ENCODE data around the gene KIF5A. TPM values are rescaled to one million over a fixed set of nuclear protein-coding genes. Genes with fewer than 3 reads are reported as not detected.
A peak's percentile ranks its signal among the peaks of the same experiment; 100 is the strongest.
"Not testable (repeated sequence)": the region's sequence is repeated elsewhere in the genome, so short reads cannot be mapped to it uniquely, and the experiment has no call there.

The KIF5A gene
- total RNA-seq, 1 donor from 2014 or later, result 0.82 TPM

DNA sequence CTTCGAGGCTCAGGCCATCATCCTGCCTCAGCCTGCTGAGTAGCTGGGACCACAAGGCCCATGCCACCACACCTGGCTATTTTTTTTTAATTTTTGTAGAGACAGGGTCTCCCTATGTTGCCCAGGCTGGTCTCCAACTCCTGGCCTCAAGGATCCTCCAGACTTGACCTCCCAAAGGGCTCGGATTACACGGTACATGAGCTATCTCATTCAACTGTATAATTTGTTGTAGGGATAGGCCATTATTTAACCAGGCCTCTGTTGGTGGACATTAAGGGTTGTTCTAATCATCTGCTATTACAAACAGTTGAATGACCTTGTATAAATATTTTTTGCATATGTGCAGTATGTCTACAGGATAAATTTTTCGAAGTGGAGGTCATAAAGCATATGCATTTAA lies 9.0 kb downstream of the KIF5A start:
- DNase-seq, result no peak

DNA sequence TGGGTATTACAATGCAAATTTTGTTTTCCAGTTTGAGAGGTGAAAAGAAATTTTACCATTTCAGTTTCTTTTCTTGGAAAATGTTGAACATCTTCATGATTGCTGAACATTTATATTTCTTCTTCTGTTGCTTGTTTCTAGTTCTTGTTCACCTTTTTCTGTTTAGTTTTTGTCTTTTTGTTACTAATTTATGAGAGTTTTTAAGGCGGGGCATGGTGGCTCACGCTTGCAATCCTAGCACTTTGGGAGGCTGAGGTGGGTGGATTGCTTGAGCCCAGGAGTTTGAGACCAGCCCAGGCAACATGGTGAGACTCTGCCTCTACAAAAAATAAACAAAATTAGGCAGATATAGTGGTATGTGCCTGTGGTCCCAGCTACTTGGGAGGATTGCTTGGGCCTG lies 10.7 kb downstream of the KIF5A start:
- no peak for DNase-seq

DNA sequence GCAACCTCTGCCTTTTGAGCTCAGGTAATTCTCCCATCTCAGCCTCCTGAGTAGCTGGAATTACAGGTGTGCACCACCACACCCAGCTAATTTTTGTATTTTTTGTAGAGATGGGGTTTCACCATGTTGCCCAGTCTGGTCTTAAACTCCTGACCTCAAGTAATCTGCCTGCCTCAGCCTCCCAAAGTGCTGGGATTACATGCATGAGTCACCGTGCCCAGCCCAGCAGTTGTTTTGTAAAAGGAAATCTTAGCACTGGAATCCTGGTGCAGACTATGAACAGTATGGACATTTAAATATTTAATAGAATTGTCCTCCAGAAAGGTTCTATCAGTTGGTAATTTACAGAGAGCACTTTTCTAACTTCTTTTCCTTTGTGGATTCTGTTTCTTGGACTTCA lies 11.3 kb downstream of the KIF5A start:
- DNase-seq, result not testable (repeated sequence)

DNA sequence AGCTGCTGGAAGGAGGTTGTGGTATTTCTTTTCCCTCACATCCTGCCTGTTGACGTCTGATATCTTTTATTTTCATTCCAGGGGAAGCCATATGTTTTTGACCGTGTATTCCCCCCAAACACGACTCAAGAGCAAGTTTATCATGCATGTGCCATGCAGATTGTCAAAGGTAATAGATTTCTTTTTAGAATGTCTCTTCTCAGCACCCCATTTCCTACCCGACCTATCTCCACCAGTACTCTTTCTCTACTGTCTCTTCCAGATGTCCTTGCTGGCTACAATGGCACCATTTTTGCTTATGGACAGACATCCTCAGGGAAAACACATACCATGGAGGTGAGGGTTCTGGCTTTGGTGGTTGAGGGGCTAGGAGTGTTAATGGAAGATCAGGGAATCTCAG lies 13.5 kb downstream of the KIF5A start:
- DNase-seq, result no peak

DNA sequence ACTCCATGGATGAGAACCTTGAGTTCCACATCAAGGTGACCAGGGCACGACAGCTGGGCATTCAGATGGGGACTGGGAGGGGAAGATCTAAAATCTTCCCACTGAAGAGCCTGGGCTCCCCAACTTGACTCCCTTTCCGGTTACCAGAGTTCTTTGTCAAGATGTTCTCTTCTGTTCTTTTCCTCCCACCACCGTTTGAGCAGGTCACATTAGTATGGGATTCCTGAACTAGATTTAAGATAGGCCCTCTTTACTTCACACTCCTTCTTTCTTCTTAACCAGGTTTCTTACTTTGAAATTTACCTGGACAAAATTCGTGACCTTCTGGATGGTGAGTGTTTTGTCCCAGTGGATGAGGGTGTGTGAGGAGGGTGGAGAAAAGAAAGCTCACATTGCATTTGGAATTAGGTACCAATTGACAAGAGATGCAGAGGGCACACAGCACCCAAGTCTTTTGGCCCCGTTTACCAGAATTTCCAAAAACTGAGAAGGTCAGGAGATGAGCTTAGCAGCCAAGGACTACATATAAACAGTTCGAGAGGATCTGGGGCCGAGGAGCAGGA lies 14.4 kb downstream of the KIF5A start:
- DNase-seq, result no peak

DNA sequence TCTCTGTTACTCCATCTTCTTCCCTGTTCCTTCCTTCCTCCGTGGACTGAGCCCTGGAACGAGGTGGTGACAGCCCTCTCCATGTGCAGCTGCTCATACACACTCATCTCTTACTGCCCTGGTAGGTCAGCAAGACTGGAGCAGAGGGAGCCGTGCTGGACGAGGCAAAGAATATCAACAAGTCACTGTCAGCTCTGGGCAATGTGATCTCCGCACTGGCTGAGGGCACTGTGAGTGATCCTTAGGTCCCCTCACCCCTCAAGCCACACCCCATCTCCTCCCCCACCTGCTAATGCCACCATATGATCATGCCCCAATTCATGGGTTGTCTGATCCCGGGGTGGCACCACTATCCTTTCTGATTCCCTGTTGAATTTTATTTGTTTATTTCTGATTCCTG lies 19.0 kb downstream of the KIF5A start:
- DNase-seq, result no peak

DNA sequence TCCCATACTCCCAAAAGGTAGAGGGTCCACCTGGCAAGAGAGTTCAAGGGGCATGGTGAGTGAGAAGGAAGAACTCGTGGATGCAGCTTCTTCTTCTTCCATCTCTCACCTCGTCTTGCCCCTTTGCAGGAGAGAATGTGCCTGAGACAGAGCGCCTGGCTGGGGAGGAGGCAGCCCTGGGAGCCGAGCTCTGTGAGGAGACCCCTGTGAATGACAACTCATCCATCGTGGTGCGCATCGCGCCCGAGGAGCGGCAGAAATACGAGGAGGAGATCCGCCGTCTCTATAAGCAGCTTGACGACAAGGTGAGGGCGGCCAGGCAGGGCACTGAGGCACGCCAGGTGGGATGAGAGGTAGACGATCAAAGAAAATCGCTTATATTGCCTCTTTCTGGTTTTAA lies 20.0 kb downstream of the KIF5A start:
- DNase-seq, result no peak

DNA sequence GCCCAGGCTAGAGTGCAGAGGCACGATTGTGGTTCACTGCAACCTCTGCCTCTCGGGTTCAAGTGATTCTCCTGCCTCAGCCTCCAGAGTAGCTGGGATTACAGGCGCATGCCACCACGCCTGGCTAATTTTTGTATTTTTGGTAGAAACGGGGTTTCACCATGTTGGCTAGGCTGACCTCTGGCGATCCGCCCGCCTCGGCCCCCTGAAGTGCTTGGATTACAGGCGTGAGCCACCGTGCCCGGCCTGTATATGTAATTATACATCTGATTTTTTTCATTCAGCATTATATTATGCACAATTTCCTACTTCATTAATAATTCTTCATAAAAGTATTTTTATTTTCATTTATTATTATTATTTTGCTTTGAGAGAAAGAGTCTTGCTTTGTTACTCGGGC lies 20.6 kb downstream of the KIF5A start:
- DNase-seq, result not testable (repeated sequence)

DNA sequence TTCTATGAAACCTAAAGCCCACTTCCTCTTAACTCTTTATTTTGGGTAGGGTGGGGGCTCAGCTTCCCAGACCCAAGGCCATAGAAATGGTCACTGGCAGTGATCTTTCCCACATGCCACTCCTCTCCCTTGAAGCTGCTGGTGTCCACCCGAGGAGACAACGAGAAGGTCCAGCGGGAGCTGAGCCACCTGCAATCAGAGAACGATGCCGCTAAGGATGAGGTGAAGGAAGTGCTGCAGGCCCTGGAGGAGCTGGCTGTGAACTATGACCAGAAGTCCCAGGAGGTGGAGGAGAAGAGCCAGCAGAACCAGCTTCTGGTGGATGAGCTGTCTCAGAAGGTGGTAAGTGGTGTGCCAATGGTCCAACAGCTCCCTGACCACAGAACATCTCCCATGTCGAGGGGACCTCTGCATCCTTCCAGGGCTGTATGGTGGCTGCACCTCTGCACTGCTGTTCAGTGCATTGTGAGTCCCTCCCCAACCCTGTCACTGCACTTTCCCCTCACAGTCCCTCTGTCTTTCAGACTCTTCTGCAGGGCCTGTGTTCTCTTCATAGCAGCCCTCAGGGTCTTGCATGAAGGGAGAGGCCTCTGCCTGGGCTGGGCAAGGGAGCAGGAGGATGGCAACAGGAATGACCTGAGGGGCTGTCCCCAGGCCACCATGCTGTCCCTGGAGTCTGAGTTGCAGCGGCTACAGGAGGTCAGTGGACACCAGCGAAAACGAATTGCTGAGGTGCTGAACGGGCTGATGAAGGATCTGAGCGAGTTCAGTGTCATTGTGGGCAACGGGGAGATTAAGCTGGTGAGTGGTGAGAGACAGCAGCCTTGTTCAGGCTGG lies 22.3 kb downstream of the KIF5A start:
- no peak for DNase-seq

DNA sequence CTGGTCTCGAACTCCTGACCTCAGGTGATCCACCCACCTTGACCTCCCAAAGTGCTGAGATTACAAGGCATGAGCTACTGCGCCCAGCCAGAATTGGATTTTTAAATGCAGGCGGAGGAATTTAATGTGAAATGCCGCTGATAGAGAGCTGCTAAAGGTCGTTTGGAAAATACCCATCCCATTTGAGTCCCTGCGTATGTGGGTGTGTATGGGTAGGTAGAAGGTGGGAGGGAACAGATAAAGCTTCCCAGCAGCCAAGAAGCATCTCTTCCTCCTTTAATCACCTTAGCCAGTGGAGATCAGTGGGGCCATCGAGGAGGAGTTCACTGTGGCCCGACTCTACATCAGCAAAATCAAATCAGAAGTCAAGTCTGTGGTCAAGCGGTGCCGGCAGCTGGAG lies 25.0 kb downstream of the KIF5A start:
- DNase-seq, result no peak

DNA sequence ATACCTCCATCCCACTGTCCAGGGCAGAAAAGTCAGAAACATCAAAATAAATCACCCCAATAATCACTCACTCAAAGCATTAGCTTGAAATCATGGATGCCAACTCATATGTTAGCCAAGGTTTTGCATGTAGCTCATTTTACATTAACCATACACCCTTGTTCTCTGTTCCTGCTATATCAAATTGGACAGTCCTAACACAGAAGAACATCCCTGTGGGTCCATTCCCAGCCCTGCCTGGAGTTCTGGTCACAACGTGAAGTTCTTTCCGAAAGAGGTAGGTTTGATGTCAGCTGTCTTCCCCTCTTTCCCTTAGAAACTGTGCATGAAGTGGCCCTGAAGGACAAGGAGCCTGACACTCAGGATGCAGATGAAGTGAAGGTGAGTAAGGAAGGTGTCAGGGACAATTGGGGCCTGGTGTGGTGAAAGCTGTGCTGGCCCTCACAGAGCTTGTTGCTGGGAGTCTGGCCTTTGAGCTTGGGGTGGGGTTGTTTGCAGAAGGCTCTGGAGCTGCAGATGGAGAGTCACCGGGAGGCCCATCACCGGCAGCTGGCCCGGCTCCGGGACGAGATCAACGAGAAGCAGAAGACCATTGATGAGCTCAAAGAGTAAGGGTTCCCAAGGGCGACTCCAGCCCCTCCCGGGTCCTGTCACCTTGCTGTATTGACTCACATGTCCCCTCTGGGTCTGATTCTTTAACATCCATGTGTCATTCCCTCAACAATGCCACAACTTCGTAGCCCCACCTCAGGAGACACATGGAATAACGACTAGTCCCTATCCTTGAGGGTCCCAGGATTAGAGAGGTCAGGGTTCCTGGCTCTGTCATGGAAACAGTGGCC lies 26.1 kb downstream of the KIF5A start:
- DNase-seq, result no peak

DNA sequence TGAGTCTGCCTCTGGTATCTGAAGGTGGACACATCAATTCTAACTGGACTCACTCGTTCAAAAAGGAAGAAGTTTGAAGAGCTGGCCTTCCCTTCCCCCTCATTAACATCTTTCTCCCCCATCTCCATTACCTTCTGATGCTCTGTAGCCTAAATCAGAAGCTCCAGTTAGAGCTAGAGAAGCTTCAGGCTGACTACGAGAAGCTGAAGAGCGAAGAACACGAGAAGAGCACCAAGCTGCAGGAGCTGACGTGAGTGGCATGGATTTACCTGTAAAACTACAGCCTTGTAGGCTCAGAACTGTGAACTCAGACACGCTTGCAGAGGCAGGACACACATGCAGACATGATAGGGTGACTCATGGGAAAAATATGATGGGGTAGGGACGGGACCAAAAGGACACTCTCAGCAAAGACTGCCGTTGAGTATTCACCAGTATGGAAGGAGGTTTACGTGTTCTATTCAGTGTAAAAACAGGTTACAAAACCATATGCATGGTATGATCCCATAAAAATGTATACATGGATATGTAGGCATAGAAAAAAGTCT lies 26.8 kb downstream of the KIF5A start:
- no peak for DNase-seq

DNA sequence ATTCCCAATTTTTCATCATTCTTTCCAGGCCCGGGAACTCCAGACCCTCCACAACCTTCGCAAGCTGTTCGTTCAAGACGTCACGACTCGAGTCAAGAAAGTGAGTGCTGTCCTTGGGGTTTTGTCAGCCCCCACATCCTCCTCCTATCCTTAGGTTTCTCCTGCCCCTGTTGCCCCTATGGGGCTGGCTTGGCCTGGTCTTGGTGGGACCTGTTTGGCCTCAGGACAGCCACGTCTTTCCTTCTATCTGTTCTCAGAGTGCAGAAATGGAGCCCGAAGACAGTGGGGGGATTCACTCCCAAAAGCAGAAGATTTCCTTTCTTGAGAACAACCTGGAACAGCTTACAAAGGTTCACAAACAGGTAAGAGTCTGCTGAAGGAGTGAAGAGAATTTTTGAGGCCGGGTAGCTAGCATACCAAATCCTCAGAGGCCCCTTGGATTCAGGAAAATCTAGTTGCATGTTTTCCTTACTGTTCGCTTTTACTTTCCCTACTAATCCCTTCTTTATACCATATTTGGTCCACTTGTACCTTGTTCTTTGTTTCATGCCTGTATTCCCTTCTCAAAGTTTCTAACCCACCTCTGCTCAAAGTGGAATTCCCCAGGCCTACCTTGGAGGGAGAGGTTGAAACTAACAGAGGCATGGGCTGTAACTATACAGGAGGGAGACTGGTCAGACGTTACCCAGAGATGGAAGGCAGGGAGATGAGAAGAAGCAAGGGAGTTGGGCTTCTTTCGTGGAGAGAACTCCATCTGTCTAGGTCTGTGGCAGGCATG lies 28.3 kb downstream of the KIF5A start:
- DNase-seq, result no peak

DNA sequence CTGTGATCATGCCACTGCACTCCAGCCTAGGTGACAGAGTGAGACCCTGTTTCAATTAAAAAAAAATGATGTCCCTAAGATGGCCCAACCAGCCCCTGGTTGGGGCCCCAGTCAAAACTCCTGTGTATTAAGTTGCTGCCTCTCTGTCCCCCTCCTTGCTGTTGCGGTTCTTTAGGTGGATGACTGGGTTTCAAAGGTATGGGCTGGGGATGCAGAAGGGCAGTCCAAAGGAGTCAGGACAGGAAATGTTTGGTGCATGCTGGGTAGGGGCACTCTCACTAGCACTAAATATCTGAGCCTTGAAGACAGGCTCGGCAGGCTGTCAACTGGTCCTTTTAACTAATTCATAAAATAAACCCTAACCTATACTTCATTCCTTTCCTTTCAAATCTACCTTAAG lies 29.2 kb downstream of the KIF5A start:
- DNase-seq, result no peak

DNA sequence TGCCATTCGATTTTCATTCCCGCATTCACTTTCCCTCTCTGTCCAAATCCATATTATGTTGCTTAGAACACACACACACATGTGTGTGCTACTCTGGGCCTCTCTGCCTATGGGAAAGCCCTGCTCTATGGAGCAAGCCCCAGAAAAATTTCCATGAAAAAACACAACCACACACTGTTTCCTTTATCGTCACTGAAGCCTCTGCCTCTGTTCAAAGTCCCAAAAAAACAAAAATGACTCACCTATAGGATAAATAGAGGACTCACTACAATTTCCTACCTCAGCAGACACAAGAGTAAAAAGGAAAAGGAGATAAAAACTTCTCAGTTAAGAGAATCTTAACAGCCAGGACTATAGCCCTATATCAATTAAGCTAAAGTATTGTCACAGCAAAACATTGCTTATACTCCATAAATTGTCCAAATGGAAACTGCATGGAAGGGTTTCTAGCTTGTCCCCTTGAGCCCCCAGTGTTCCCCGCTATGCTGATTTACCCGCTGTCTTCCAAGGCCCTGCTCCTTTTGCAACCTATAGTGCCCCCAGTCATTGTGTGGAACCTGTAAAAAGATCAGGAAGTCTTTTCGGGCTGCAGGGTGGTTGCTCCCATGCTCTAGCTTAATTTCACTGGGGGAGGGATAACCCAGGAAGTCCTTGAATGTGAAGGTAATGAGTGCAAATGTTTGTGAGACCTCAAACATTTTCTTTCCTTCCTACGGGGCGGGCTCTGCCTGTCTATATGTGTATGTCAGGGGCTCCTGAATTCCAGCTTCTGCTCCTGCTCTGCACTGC lies 30.0 kb downstream of the KIF5A start:
- DNase-seq, result no peak

DNA sequence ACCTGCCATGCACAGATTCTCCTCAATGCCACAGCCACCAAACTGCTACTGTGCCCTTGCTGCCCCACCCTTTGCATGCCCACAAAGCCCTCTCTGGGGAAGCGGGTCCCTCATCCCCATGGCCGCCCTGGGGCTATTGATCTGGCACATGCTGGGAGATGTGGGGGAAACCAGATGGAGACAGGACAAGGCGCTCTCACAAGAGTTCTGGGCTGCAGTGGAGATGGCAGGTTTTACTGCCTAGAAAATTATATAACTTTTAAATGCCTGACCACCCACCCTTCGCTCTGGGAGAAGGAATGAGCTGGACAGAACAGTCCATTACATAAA lies 30.6 kb downstream of the KIF5A start:
- DNase-seq, result no peak

DNA sequence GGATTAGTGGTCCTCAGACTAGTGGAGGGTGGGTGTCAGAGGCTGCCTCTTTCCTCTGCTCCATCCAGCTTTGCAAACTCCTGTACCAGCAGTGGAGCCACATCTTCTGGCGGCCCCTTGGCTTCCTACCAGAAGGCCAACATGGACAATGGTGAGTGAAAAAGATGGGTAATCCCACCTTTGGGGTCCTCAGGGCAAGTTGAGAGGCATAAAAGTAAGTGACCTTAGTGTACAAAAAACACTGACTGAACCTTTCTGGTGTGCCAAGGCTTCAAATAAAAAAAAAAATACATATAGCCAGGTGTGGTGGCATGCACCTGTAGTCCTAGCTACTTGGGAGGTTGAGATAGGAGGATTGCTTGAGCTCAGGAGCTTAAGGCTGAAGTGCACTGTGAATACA lies 32.0 kb downstream of the KIF5A start:
- no peak for DNase-seq

DNA sequence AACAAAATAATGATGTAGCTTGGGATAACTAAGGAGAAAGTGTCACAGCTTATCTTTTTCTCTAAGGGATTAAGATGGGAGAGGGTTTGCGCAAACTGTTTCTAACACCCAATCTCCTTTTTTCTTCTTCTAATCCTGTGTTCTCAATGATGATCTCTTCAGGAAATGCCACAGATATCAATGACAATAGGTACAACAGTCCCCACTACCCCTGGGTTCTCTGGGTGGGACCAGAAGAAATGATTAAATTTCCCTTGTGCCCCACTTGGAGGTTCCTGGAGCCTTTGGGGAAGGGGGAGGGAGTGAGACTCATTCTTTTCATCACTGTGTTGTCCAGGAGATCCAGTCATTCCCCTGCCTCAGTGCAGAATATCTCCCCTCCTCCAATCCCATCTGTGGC lies 32.6 kb downstream of the KIF5A start:
- DNase-seq, result no peak

DNA sequence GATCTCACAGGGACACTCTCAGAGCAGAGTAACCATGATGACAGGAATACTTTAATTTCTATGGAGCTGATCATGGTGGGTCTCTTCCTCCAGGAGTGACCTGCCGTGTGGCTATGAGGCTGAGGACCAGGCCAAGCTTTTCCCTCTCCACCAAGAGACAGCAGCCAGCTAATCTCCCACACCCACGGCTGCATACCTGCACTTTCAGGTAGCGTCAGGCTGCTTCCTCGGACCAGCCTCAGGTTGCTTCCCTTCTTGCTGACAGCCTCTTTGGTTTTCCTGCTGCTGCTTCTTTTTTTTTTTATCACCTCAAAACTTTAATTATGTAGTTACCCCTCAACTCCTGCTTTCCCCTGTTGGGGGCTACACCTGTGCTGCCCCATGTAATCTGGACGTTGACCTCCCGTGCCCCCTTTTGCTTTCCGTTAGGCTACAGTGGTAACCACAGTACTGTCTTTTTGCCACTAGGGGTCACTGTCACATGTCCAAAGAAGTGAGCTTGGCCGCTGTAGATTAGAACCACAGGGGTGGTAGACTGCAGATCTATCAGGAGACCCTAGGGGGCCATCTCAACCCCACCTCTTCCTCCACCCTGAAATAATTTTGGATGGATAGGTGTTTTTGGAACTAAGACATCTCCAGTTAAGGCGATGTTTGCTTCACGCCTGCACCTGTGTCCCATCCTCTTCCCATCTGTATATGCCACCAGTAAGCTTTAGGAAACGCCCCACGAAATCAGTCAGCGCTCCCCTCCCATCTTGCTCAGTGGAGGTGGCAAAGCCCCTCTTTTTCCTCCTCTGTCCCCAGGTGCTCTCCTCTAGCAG lies 33.4 kb downstream of the KIF5A start:
- peak; percentile 90 for DNase-seq

DNA sequence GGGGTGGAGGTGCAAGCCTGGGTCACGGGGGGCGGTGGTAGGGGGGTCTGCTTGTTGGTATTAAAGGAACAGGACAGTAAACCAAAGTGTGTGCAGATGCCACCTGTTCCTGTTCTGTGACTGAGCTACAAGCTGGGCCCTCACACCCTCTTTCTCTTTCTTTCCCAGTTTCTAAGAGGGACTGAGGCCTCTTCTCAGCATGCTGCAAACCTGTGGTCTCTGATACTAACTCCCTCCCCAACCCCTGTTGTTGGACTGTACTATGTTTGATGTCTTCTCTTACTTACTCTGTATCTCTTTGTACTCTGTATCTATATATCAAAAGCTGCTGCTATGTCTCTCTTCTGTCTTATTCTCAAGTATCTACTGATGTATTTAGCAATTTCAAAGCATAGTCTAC lies 34.2 kb downstream of the KIF5A start:
- DNase-seq, result no peak

DNA sequence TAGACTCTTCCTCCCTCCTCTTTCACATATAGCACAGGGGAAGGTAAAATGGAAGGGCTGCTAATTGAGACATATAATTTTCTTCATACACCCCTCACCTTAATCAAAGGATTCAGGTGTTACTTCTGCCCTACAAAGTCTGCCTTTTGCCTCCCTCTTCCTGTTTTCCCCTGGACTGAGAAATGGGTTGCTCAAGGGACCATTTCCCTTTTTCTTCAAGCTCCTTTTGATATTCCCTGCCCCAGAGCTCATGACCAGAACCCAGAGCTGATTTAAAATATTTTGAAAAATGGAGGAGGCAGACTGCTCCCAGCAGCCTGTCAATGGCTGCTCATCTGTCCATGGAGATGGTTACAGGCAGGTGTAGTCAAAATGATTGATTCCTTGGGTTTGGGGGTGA lies 34.8 kb downstream of the KIF5A start:
- DNase-seq, result no peak

All from tongue (tissue), 2 donors.